ENCODE measurements around the gene SLCO4A1.
"Not testable (repeated sequence)": the region's sequence is repeated elsewhere in the genome, so short reads cannot be mapped to it uniquely, and the experiment has no call there.

SLCO4A1 gene

GRCh38 chr20:62679978-62680589 lies 37.8 kb downstream of the SLCO4A1 start:
- H3K4me3 ChIP-seq (replicated peaks in 1 of 2; ENCODE audit: low read depth in 2 of 2, low read length in 2 of 2) = no peak overlapping the region
- no peak for DNase-seq (ENCODE audit: low read depth in 2 of 2)
- no peak for TF ChIP-seq CTCF (IDR thresholded peaks at IDR 0.05; ENCODE audit: low read depth, low read length)

GRCh38 chr20:62682912-62683517 lies 40.7 kb downstream of the SLCO4A1 start:
- no peak overlapping the region for H3K4me3 ChIP-seq (replicated peaks in 1 of 2; ENCODE audit: low read depth in 2 of 2, low read length in 2 of 2)
- no peak for TF ChIP-seq CTCF (IDR thresholded peaks at IDR 0.05; ENCODE audit: low read depth, low read length)
- no peak for DNase-seq (ENCODE audit: low read depth in 2 of 2)

- H3K4me3 ChIP-seq (replicated peaks in 1 of 2; ENCODE audit: low read depth in 2 of 2, low read length in 2 of 2); DNase-seq (ENCODE audit: low read depth in 2 of 2): not testable (repeated sequence)
Observed at GRCh38 chr20:62683660-62684322, 41.5 kb downstream of the SLCO4A1 start.

GRCh38 chr20:62684981-62685380 lies 42.7 kb downstream of the SLCO4A1 start:
- no peak for TF ChIP-seq CTCF (IDR thresholded peaks at IDR 0.05; ENCODE audit: low read depth, low read length)
- no peak for DNase-seq (ENCODE audit: low read depth in 2 of 2)
- H3K4me3 ChIP-seq (replicated peaks in 1 of 2; ENCODE audit: low read depth in 2 of 2, low read length in 2 of 2) = no peak overlapping the region

- H3K4me3 ChIP-seq (replicated peaks in 1 of 2; ENCODE audit: low read depth in 2 of 2, low read length in 2 of 2) = no peak overlapping the region
- no peak for DNase-seq (ENCODE audit: low read depth in 2 of 2)
Observed at GRCh38 chr20:62685781-62686555, 43.7 kb downstream of the SLCO4A1 start.

GRCh38 chr20:62686869-62687830 lies 44.8 kb downstream of the SLCO4A1 start:
- no peak overlapping the region for H3K4me3 ChIP-seq (replicated peaks in 1 of 2; ENCODE audit: low read depth in 2 of 2, low read length in 2 of 2)
- no peak for DNase-seq (ENCODE audit: low read depth in 2 of 2)
- TF ChIP-seq CTCF (IDR thresholded peaks at IDR 0.05; ENCODE audit: low read depth, low read length) = no peak

More at GRCh38 chr20:62685781-62686555, 43.7 kb downstream of the SLCO4A1 start:
- TF ChIP-seq CTCF (IDR thresholded peaks at IDR 0.05; ENCODE audit: low read depth, low read length) = no peak

Measured in cardiac fibroblast (primary cell).